GM21381 (cell line): ENCODE measurements around the gene PTPN1.
"Not testable (repeated sequence)": the region's sequence is repeated elsewhere in the genome, so short reads cannot be mapped to it uniquely, and the experiment has no call there.

Experiments
- ATAC-seq: cut with Tn5 transposase; IDR thresholded peaks from one replicate; pipeline ENCODE4 v1.9.1; 2021; ENCODE audit warnings: mild to moderate bottlenecking, moderate library complexity; ENCODE audit not compliant: unreplicated experiment

Gene PTPN1

DNA sequence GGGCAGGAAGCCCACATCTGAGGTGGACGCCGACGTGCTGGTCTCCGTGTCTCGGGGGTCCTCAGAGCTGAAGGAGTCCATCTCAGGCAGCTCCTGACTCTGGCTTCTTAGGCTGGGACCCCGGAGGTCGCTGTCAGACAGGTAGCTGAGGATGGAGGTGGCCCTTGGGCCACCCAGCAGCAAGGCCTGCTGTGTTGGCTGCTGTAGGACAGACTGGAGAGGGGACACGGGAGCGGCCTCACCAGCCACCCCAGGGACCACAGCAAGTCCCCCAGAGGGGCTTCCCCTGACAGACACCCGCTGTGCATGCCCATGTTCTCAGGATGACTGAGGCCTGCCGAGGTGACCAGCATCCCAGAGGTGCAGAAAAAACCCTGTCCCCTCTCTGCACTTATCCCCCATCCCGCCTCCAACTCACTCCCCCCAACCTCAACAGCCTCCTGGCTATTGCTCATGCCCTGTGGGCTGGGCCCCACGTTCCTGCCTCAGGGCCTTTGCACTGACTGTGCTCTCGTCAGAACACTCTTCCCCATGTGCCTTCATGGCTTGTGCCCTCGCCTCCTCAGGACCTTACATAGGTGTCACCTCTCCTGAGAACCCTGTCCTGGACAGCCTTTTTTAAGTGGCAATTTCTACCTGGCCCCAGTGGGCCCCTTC, 92.4 kb downstream of the PTPN1 start:
- ATAC-seq = no peak

GRCh38 chr20:50604451-50604850, 94.3 kb downstream of the PTPN1 start:
- no peak for ATAC-seq

GRCh38 chr20:50605136-50605535, 95.0 kb downstream of the PTPN1 start:
- ATAC-seq = no peak

- ATAC-seq = no peak
Observed at GRCh38 chr20:50607436-50607835, 97.3 kb downstream of the PTPN1 start.

GRCh38 chr20:50607850-50608749, 97.9 kb downstream of the PTPN1 start:
- no peak for ATAC-seq

DNA sequence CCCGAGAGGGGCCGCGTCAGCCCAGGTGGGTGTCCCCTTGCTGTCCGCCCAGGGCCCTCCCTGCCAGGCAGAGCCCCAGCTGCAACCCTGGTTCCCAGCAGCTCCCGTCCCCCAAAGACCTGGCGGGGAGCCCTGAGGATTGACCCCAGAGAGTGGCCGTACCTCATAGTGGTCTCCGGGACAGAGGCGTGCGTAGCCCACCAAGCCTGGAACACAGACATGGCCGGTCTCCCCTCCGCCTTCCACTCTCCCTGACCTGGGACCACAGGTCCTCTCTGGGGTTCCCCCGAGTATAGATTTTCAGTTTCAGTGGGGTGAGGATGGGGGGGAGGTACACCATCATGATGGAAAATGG, 98.5 kb downstream of the PTPN1 start:
- ATAC-seq = no peak

DNA sequence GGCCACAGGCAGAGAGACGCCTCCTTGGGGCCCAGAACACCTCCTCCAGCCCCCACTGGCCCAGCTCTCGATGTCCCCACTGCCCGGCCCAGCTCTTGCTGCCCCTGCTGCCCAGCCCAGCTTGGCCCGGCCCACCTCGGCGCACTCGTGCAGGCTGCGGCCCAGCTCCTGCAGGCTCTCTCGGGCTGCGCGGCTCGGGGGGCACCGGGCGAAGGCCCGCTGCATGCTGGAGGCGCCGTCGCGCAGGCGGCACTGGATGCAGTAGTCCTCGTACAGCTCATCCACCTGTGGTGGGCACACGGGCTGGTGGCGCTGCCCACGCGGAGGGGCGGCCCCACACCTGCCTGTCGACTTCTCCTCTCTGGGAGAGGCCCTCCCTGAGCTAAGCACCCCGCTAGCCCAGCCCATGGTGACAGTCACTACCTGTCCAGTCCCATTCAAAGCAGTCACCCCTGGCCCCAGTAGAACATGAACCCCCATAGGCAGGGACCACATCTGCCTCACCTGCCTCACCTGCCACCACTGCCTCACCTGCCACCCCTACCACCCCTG, 99.3 kb downstream of the PTPN1 start:
- ATAC-seq = no peak

DNA sequence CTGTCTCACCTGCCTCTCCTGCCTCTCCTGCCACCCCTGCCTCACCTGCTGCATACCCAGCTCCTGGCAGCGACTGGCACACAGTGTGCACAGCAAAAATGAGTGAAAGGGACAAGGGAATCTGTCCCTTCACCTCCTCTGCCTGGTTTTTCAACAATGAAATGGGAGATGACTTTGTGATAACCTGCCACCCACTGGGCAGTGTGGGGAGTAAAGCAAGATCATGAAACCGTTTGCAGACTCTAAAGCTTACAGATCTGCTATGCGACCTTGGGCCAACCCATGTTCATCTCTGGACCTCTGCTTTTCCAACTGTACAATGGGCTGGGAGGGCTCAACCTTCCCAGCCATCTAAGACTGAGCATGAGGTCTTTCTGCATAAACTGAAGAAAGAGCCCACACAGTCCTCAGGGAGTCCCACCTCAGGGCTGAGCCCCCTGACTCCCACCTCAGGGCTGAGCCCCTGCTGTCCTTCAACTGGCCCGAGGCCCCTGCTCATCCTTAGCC, 100.1 kb downstream of the PTPN1 start:
- ATAC-seq = no peak

DNA sequence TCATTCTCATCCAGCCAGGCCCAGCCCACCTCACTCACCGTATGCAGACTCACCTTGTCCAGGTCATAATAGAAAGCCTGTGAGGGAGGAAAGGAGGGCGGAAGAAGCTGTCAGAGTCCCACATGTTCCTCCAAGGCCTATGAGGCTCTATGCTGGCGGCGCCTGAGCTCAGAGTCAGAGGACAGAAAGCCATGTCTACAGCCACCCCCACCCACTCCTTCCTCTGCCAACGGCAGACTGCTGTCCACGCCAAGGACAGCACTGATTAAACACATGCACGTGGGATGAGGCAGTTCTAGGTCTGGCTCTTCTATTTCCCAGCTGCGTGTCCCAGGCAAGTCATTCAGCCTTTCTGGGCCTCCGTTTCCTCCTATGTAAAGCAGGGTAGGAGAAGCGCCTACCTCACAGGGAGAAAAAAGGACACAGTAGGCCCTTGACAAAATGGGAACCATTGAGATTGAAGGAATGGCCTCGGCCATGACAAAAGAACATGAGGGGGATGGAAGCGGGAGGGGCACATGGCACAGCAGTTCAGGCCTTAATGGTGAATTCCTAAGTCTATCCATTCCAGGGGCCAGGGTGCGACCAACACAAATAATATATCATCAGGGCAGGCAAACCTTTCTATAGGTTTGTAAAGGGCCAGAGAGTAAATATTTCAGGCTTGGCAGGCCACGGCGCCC, 101.1 kb downstream of the PTPN1 start:
- no peak for ATAC-seq

GRCh38 chr20:50613438-50614169, 103.4 kb downstream of the PTPN1 start:
- ATAC-seq = no peak

DNA sequence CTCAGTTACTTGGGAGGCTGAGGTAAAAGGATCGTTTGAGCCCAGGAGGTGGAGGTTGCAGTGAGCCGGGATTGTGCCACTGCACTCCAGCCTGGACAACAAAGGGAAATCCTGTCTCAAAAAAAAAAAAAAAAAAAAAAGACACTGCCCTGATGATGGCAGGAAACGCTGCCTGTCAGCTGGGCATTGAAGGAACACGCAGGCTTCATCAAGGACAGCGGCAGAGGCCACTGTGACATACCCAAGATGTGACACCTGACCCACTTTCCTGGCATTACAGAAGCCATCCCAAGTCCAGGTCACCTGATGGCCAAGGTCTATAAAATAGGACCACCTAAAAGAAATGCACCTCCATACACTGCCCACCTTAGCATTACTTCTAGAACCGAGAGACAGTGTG, 105.2 kb downstream of the PTPN1 start:
- no peak for ATAC-seq

- ATAC-seq = no peak
Observed at GRCh38 chr20:50617022-50617421, 106.8 kb downstream of the PTPN1 start.

GRCh38 chr20:50618537-50618936, 108.4 kb downstream of the PTPN1 start:
- no peak for ATAC-seq

GRCh38 chr20:50620459-50620858, 110.3 kb downstream of the PTPN1 start:
- ATAC-seq = not testable (repeated sequence)

DNA sequence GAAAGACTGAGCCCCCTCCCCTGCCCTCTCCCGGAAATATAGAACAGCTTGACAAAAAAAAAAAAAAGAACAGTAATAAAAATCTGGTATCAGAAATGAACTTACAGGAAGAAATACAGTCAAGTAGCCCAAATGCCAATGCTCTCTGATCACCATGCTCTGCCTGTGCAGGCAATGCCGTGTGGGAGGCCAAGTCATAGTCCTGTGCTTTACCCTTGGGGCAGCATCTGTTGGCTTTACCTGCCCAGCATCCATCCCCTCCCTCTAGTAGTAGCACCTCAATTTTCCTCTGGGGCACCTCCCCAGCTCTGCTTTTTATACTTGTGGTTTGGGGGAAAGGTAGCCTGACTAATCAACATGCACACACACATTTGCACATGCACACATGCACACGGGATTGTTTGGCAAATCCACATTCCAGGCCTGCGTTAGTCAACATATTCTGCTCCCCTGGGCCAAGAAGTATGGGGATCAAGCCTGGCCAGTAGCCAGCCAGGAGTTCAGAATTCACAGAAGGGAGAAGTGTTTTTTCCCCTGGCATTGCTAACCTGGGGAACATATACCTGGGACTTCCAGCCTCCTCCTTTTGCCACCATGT, 111.0 kb downstream of the PTPN1 start:
- no peak for ATAC-seq

DNA sequence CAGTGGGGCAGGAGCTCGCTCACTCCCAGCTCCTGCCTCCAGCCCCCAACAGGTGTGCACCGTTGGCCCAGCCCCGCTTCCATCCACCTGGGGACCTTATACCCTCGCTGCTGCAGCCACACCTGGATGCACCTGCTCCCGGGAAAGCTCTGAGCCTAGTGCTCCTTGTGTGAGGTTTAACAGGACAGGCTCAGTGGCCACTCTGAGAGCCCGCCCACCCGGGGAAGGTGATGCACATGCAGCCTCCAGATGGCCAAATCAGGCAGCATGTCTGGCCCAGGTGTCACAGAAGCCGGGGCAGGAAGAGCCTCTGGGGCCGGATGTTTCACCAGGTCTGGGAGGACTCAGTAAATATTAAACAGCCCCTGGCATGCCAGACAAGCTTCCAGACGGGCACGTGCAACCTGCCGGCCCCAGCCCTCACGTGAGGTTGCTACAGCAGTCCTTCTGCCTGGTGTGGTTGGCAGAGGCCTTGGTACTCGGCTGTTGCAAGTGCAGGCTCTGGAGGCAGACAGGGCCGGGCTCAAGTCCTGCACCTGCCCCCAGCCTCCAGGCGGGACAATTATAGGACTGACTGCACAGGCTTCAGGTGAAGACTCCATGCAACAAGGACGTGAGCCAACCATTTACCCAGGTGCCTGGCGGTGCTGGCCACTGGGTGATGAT, 114.3 kb downstream of the PTPN1 start:
- no peak for ATAC-seq

GRCh38 chr20:50625986-50626677, 115.9 kb downstream of the PTPN1 start:
- no peak for ATAC-seq

- no peak for ATAC-seq
Observed at GRCh38 chr20:50627747-50628146, 117.6 kb downstream of the PTPN1 start.

DNA sequence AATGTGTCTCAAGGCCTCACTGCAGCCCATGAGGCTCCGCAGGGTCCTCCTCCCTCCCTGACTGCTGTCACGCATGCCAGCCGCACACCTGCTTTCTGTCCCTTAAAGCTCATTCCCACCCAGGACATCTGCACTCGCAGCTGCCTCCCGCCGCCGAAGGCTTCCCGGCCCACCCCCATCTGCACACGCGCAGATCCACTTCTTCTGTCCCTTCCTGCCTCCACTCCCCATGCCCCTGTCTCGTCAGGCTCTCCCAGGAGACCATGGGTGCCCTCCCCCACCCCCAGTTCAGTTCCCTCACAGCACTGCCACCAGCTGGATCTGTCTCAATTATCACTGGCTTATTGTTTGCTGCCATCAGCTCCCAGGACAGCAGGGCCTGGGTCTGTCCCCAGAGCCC, 118.1 kb downstream of the PTPN1 start:
- ATAC-seq = no peak
